Endothelial cell of umbilical vein (primary cell): ENCODE measurements around the gene PHACTR1.

Experiments
- CTCF ChIP-seq, 2 donors: IDR thresholded peaks; 1 replicate in 1 of 2; 2 replicates in 1 of 2; pipeline ENCODE4 v1.5.1; 2011; ENCODE audit warnings: low read length in 2 of 2, mild to moderate bottlenecking in 2 of 2, moderate library complexity in 2 of 2, control low read depth in 1 of 2, inconsistent platforms in 1 of 2, low read depth in 1 of 2; ENCODE audit not compliant: insufficient read depth in 1 of 2; ENCODE audit errors: extremely low read depth in 1 of 2
- EZH2 ChIP-seq: IDR thresholded peaks from 2 replicates; pipeline ENCODE4 v1.6.1; 2012; ENCODE audit warnings: borderline replicate concordance, low read depth, mild to moderate bottlenecking, moderate library complexity, low read length, inconsistent platforms; ENCODE audit not compliant: severe bottlenecking
- FOS ChIP-seq: IDR thresholded peaks from 2 replicates; pipeline ENCODE4 v1.6.1; 2011; ENCODE audit warnings: mild to moderate bottlenecking, low read length, moderate library complexity, borderline replicate concordance; ENCODE audit not compliant: insufficient read depth
- GATA2 ChIP-seq: IDR thresholded peaks from 2 replicates; pipeline ENCODE4 v1.7.0; 2011; ENCODE audit warnings: low read depth, mild to moderate bottlenecking, moderate library complexity, mixed read lengths, low read length; ENCODE audit not compliant: insufficient read length, insufficient read depth
- MAX ChIP-seq: IDR thresholded peaks from 2 replicates; pipeline ENCODE4 v1.6.1; 2011; ENCODE audit not compliant: insufficient read depth, insufficient read length
- MYC ChIP-seq: IDR thresholded peaks from one replicate; pipeline ENCODE4 v1.6.1; 2011; ENCODE audit warnings: mild to moderate bottlenecking, low read depth, low read length
- POLR2A ChIP-seq: IDR thresholded peaks from 2 replicates; pipeline ENCODE4 v1.6.1; 2012; ENCODE audit warnings: low read depth, mild to moderate bottlenecking, control low read depth, low read length
- POLR2AphosphoS5 ChIP-seq: IDR thresholded peaks from 2 replicates; pipeline ENCODE4 v1.6.1; 2012; ENCODE audit warnings: low read depth, mild to moderate bottlenecking, control low read depth, low read length, moderate library complexity; ENCODE audit not compliant: insufficient read depth

DNA sequence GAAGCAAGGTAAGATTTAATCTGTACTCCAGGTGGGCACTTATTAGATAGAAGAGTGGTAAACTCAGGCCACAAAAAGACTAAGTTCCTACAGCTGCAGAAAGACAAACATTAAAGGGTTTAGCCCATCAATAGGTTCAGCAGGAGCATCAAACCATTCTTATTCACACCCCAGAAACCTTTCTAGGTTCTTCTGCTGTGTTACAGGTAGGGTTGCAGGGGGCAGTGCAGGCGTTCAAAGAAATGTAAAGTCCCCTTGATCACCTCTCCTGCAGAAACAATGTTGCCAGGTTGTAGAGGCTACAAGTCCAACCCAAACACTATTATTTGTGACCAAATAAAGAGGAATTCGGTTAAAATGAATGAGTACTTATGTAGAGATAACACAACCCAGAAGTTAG lies 31.8 kb downstream of the PHACTR1 start:
- TF ChIP-seq MYC (no peak), EZH2 (peak; percentile 27), MAX (no peak), GATA2 (no peak), CTCF (IDR thresholded peaks at IDR 0.05; ENCODE audit: extremely low read depth in 1 of 2, insufficient read depth in 1 of 2, low read depth in 1 of 2, low read length in 2 of 2) (no peak), POLR2A (no peak), POLR2AphosphoS5 (no peak), FOS (no peak)
